NB4 (cell line): ENCODE data around the gene CBFA2T3.

Source experiments
- MAX ChIP-seq: IDR thresholded peaks from 2 replicates; pipeline ENCODE4 v1.6.1; 2011; ENCODE audit warnings: low read depth, low read length
- TF ChIP-seq, protein P1 (sequence below): IDR thresholded peaks from one replicate; pipeline ENCODE4 v1.5.1; 2012; ENCODE audit warnings: low read depth, low read length

DNA sequence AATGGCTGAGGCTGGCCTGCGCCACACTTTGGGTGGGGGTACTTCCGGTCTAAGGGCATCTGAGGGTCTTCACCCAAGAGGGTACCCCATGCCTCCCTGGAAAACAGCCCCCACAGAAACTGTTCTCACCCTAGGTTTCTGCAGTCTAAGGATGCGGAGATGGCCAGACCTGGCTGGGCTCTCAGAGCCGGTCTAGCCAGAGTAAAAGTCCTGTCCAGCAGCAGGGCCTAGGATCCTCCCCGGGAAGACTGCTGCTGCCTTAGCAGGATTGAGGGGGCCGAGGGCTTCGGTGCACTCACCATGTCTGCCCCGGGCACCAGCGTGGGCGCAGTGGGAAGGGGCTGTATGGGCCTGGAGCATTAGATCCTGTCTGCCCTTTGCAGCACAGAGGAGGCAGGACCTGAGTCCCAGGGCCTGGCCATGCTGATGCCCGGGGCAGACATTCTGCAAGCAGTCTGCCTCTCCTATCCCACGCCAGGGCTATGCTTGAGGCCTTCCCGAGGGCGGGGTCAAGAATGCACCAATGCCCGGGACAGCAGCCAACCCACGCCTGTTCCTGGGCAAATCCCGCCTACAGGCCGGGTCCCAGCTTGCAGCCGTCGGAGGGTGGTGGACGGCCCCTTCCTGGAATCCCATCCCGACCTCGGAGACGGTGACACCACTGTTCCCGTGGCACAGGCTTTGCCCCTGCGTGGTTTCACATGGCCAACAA, 54.7 kb downstream of the CBFA2T3 start:
- TF ChIP-seq, protein P1, sequence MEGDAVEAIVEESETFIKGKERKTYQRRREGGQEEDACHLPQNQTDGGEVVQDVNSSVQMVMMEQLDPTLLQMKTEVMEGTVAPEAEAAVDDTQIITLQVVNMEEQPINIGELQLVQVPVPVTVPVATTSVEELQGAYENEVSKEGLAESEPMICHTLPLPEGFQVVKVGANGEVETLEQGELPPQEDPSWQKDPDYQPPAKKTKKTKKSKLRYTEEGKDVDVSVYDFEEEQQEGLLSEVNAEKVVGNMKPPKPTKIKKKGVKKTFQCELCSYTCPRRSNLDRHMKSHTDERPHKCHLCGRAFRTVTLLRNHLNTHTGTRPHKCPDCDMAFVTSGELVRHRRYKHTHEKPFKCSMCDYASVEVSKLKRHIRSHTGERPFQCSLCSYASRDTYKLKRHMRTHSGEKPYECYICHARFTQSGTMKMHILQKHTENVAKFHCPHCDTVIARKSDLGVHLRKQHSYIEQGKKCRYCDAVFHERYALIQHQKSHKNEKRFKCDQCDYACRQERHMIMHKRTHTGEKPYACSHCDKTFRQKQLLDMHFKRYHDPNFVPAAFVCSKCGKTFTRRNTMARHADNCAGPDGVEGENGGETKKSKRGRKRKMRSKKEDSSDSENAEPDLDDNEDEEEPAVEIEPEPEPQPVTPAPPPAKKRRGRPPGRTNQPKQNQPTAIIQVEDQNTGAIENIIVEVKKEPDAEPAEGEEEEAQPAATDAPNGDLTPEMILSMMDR = no peak
- no peak for TF ChIP-seq MAX
